GM21619 (cell line): Measurements from ENCODE around the gene CDX1.

Experiments
- ATAC-seq: cut with Tn5 transposase; IDR thresholded peaks from one replicate; pipeline ENCODE4 v1.9.1; 2021; ENCODE audit not compliant: unreplicated experiment

The CDX1 gene

GRCh38 chr5:150131461-150131860, 35.1 kb upstream of the CDX1 start:
- ATAC-seq, result no peak

DNA sequence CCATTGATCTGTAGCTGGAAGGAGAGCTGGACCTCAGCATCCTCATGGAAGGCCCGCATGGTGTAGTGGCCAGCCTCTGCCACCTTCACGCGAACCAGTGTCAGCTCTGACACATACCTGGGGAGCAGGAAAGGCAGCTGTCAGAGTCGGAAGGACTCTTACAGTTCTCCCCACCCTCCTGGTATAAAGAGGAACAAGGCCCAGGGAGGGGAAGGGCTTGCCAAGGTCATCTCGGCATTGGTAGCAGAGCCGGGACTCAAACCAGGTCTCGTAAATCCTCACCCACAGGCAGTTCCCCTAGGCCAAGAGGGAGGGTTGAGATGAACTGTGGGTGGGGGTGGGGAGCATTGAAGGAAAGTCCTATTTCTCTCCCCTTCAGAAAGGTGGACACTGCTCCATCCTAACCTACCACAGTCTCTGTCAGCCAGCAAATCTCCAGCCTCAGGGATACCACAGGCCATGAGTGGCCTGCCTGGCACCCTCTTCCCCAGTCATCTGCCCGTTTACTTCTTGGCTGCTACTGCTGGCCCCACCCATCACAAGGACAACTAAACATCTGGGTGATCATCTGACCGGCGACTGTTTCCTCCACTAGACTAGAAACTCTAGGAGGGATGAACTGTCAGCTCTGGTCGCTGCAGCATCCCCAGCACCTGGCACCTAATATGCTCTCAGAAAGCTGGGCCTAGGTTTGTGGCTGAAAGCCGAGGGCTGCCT, 34.4 kb upstream of the CDX1 start:
- ATAC-seq, result no peak

GRCh38 chr5:150132740-150133139, 33.8 kb upstream of the CDX1 start:
- no peak for ATAC-seq

GRCh38 chr5:150133581-150134197, 32.9 kb upstream of the CDX1 start:
- no peak for ATAC-seq

DNA sequence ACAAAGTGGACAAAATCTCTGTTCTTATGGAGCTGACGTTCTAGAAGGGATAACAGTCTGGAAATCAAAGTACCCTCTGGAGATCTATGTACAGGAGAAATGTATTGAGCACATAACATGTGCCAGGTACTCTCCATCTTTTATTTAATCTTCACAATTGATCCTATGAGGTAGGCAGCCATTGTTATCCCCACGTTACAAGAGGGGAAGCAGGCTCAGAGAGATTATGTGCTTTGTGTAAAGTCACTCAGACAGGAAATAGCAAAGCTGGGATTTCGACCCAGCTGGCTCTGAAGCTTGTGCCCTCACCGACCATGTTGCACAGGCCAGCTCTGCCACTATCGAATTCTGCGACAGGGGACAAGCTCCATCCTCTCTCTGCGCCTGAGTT, 32.4 kb upstream of the CDX1 start:
- no peak for ATAC-seq

GRCh38 chr5:150135557-150136304, 30.8 kb upstream of the CDX1 start:
- no peak for ATAC-seq

DNA sequence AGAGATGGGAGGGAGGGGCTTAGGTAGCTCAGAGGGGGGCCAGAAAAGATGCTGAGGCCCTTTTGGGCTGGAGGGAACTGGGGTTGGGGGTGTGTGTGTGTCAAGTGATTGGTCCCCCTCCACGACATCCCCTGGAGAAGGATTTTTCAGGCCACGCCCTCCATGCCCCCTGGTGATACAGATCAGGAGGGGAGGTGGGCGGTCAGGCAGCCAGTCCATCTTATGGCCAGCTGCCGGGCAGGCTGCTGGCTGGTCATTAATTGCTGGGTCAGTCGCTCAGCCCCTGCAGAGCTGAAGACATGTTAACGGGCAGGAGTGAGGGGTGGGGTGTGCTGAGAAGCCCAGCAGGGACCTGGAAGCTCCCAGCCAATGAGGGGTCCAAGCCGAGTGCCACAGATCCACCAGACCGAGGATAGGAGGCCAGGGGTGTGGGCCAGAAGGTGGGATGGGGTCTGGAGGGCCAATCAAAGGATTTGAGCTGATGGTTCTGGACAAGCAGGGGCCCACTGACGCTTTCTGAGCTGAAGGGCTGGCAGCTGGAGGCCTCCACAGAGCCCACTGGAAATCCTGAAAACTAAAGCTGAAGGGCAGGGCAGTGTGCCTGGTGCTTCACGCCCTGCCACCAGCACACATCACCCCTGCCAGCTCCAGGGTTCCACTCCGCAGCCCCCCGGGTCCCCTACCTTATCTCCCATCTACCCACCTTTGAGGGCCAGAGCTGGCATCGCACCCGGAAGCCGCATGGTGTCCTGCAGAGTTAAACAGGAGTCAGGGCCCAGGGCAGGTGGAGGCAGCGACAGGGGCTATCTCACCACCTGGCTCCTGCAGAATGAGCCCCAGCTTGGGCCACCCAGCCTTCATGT, 30.0 kb upstream of the CDX1 start:
- no peak for ATAC-seq

DNA sequence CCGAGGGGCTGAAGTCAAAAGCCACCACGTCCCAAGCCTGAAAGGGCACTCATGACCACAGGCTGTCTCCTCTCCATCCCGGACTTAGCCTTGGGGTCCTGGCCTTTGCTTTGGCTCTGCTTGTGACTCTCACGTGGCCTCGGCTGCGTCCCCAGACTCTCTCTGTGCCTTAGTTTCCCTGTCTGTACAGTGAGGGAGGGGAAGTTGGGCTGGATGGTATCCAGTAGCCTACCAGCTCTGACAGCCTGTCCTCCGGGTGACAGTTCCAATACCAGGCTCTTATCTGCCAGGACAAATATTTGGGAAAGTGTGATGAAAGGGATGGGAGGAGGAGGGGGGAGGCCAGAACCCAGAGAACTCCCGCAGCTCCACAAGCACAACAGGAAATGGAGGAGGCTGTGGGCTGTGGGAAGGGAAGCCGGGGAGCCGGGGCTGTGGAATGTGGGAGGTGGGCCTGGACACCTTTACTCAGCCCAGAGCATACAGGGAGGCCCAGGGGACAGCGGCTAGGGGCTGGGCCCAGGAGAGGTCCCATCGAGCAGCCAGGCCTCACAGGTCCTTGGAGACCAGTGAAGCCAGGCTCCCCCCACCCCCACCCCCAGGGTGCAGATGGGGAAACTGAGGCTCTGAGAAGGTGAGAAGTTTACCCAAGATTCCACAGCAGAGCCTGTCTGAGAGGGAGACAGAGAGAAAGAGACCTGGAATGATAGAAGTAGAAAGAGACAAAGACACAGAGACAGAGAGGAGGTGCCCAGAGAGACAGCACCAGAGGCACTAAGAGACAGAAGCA, 29.2 kb upstream of the CDX1 start:
- ATAC-seq, result no peak

GRCh38 chr5:150137997-150138396, 28.6 kb upstream of the CDX1 start:
- ATAC-seq, result no peak

GRCh38 chr5:150138551-150139265, 27.9 kb upstream of the CDX1 start:
- no peak for ATAC-seq

DNA sequence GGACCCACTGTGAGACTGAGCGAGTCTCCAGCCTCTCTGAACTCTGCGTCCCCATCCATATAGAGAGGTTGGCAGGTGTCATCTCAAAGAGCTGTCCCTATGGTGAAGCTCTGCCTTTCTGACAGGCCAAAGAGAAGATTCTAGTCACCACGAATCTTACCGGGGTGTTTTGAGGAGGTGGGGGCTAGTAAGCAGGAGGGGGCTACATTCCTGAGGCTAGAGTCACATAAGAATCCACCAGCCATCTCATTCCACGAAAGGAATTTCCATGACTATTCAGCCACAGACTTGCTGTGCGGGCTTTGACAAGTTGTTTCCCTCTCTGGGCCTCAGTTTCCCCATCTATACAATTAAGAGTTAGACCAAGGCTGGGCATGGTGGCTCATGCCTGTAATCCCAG, 27.2 kb upstream of the CDX1 start:
- ATAC-seq, result no peak

DNA sequence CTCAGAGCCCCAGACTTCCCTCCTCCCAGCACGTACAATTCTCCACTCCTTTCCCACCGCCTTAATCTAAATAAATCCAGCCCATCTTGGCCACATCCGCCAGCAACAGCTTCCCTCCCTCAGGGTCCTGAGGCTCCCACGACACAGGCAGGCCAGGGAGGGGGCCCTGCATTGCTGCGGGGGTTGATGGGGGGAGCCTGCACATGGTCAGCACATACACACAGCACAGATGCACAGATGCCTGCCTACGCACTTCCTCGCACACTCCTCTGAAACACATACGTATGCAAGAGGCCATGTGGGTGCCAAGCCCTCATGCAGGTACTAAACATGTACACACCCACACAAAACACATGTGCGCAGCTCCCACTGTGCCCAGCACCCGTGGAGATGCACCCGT, 25.7 kb upstream of the CDX1 start:
- no peak for ATAC-seq

- ATAC-seq, result no peak
Measured at GRCh38 chr5:150141544-150142184, 24.9 kb upstream of the CDX1 start.

DNA sequence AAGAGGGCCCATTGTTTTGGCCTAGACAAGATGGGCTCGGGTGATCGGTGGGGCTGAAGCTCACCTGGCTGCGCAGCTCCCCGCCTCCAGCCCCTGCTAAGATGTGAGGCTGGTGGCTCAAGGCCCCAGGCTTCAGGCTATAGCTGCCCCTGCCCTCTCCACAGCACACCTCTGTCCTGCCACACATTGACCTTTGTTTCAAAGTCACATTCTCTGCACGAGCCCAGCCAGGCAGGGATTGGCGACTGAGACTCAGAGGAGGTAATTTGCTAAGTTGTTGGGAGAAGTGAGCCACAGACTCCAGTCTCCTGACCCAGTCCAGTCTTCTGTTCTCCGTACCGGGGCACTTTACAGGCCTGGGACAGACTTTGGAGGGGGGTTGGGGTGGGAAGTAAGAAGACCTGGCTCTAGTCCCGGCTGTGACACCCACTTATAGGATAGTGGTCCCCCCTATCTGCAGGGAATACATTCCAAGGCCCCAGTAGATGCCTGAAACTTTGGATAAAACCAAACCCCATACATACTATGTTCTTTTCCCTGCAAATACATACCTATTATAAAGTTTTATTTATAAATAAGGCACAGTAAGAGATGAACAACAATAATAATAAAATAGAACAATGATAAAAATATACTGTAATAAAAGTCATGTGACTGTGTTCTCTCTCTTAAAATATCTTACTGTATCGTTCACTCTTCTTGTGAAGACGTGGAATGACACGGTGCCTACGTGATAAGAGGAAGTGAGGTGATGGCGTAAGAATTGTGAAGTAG, 24.2 kb upstream of the CDX1 start:
- no peak for ATAC-seq

DNA sequence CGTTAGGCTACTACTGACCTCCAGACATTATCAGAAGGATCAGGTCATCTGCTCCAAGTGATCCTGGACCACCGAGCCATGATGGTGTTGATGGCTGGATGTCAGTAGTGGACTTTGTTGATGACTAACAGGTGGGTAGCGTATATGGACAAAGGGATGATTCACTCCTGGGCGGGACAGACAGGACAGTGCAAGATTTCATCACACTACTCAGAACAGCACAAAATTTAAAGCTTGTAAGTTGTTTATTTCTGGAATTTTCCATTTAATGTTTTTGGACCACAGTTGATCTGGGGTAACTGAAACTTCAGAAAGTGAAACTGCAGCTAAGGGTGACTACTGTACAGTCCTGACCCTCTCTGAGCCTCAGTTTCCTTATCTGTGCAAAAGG, 23.6 kb upstream of the CDX1 start:
- no peak for ATAC-seq

GRCh38 chr5:150143350-150144245, 23.0 kb upstream of the CDX1 start:
- ATAC-seq, result no peak

- ATAC-seq, result no peak
Measured at GRCh38 chr5:150144246-150144801, 22.3 kb upstream of the CDX1 start.
